ENCODE measurements around the gene SLX9. TPM values are rescaled to one million over a fixed set of nuclear protein-coding genes. Genes with fewer than 3 reads are reported as not detected.

The SLX9 gene
- total RNA-seq, 2 experiments from 2014 or later, result 18.6 to 61.6 TPM

DNA sequence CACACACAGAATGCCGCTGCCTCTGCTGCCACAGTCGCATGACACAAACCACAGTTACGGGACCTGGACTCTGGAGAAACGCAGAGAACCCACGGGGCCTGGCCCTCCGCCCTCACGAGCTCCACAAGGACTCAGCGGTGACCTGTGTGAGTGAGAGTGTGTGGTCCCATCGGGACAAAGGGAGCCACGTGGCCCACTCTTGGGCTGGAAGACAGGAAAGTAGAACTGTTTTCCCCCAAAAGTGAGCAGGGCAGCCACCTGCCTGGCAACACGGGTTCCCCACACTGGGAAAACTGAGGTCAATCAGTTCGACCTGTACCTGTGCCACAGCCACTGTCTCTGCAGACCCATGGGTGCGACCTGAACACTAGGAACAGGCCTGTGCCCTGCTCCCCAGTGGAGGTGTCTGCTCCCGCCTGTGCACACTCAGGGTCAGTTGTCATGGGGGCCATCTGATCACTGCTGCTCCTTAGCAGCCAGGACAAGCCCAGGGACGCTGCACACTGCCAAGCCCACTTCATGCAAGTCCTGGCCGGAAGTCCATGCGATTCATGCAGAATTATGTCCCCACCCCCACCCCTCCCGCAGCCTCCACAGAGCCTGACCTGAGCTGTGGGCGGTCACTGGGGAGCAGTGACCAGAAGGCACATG lies 80.2 kb downstream of the SLX9 start:
- H3K27ac ChIP-seq (ENCODE audit: low read depth, low read length, poor library complexity, severe bottlenecking), result no peak overlapping the region
- POLR2A ChIA-PET, result no interaction called here
- no peak overlapping the region for H3K4me3 ChIP-seq (ENCODE audit: low read depth, low read length, poor library complexity, severe bottlenecking)
- H2AFZ ChIP-seq (ENCODE audit: low read length), result no peak overlapping the region
- CTCF ChIA-PET (ENCODE audit: unreplicated experiment), result no interaction called here
- H3K4me2 ChIP-seq (ENCODE audit: low read length), result no peak overlapping the region
- intact Hi-C loops (cut with micrococcal nuclease; ENCODE audit: unreplicated experiment), result no loop called here
- H3K9me2 ChIP-seq (ENCODE audit: insufficient read depth, low read length), result no peaks in the 10 kb centered on the region
- TF ChIP-seq, protein P1, sequence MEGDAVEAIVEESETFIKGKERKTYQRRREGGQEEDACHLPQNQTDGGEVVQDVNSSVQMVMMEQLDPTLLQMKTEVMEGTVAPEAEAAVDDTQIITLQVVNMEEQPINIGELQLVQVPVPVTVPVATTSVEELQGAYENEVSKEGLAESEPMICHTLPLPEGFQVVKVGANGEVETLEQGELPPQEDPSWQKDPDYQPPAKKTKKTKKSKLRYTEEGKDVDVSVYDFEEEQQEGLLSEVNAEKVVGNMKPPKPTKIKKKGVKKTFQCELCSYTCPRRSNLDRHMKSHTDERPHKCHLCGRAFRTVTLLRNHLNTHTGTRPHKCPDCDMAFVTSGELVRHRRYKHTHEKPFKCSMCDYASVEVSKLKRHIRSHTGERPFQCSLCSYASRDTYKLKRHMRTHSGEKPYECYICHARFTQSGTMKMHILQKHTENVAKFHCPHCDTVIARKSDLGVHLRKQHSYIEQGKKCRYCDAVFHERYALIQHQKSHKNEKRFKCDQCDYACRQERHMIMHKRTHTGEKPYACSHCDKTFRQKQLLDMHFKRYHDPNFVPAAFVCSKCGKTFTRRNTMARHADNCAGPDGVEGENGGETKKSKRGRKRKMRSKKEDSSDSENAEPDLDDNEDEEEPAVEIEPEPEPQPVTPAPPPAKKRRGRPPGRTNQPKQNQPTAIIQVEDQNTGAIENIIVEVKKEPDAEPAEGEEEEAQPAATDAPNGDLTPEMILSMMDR (conservative IDR thresholded peaks at IDR 0.05; ENCODE audit: low read length), result no peak
- TF ChIP-seq EZH2phosphoT487 (IDR thresholded peaks at IDR 0.05; ENCODE audit: borderline replicate concordance, low read depth, low read length), result no peak
- no TSS peak for BruUV-seq (replicated peaks)
- no peaks in the 10 kb centered on the region for H4K20me1 ChIP-seq (ENCODE audit: insufficient read depth, low read length)
- DNase-seq (ENCODE audit: low spot score), result no peak
- no peaks in the 10 kb centered on the region for H3K9me3 ChIP-seq (ENCODE audit: low read length)
- no peaks in the 10 kb centered on the region for H3K79me2 ChIP-seq (ENCODE audit: insufficient read depth, low read depth, low read length)
- H3K4me1 ChIP-seq (ENCODE audit: insufficient read depth, low read length, poor library complexity, severe bottlenecking), result no peaks in the 10 kb centered on the region
- no peaks in the 10 kb centered on the region for H3K36me3 ChIP-seq (ENCODE audit: insufficient read depth, low read length)

GRCh38 chr21:45020629-45021427 lies 81.0 kb downstream of the SLX9 start:
- Histone ChIP-seq H3K9me2 (ENCODE audit: insufficient read depth, low read length) (no peaks in the 10 kb centered on the region), H3K4me2 (ENCODE audit: low read length) (no peak overlapping the region), H3K27ac (ENCODE audit: low read depth, low read length, poor library complexity, severe bottlenecking) (no peak overlapping the region), H3K4me3 (ENCODE audit: low read depth, low read length, poor library complexity, severe bottlenecking) (no peak overlapping the region), H3K9me3 (ENCODE audit: low read length) (no peaks in the 10 kb centered on the region), H2AFZ (ENCODE audit: low read length) (no peak overlapping the region), H4K20me1 (ENCODE audit: insufficient read depth, low read length) (no peaks in the 10 kb centered on the region), H3K36me3 (ENCODE audit: insufficient read depth, low read length) (no peaks in the 10 kb centered on the region), H3K79me2 (ENCODE audit: insufficient read depth, low read depth, low read length) (no peaks in the 10 kb centered on the region), H3K4me1 (ENCODE audit: insufficient read depth, low read length, poor library complexity, severe bottlenecking) (no peaks in the 10 kb centered on the region)
- TF ChIP-seq, protein P1 (conservative IDR thresholded peaks at IDR 0.05; ENCODE audit: low read length), result no peak
- no peak for TF ChIP-seq EZH2phosphoT487 (IDR thresholded peaks at IDR 0.05; ENCODE audit: borderline replicate concordance, low read depth, low read length)
- DNase-seq (ENCODE audit: low spot score), result no peak
- no TSS peak for BruUV-seq (replicated peaks)
- POLR2A ChIA-PET, result no interaction called here
- intact Hi-C loops (cut with micrococcal nuclease; ENCODE audit: unreplicated experiment), result no loop called here
- CTCF ChIA-PET (ENCODE audit: unreplicated experiment), result no interaction called here
